ENCODE results near the gene TARBP2. TPM values are rescaled to one million over a fixed set of nuclear protein-coding genes. Genes with fewer than 3 reads are reported as not detected.
"Not testable (repeated sequence)": the region's sequence is repeated elsewhere in the genome, so short reads cannot be mapped to it uniquely, and the experiment has no call there.

TARBP2 gene
- total RNA-seq, 2 experiments from 2014 or later: 28.3 to 30.2 TPM

- Mint-ChIP-seq H3K4me3 (no peak overlapping the region), H3K4me1 (no peaks in the 10 kb centered on the region), H3K36me3 (ENCODE audit: low read depth) (peaks cover 21% of the 10 kb centered on the region), H3K9me3 (ENCODE audit: low read depth) (no peaks in the 10 kb centered on the region), H3K27ac (no peak overlapping the region), H3K27me3 (no peaks in the 10 kb centered on the region)
- DNase-seq: no peak
- POLR2A ChIA-PET: no interaction called here
- intact Hi-C loops (cut with DNase I, micrococcal nuclease): no loop called here
- no peak for ATAC-seq
- CTCF ChIA-PET: interaction anchor here (0.7 to 2.2 kb wide), 7 partner anchors 10 to 211 kb away, joined by 3 to 9 read pairs (median 4); partner anchors contain the start of gene ATP5MC2
Observed at GRCh38 chr12:53532524-53533445, 31.7 kb downstream of the TARBP2 start.

GRCh38 chr12:53533471-53533870, 32.4 kb downstream of the TARBP2 start:
- Mint-ChIP-seq H3K27ac (no peak overlapping the region), H3K4me3 (no peak overlapping the region), H3K27me3 (no peaks in the 10 kb centered on the region), H3K36me3 (ENCODE audit: low read depth) (peaks cover 21% of the 10 kb centered on the region), H3K4me1 (no peaks in the 10 kb centered on the region), H3K9me3 (ENCODE audit: low read depth) (no peaks in the 10 kb centered on the region)
- intact Hi-C loops (cut with DNase I, micrococcal nuclease): no loop called here
- DNase-seq: no peak
- CTCF ChIA-PET: interaction anchor here (0.6 to 2.0 kb wide), 5 partner anchors 10 to 317 kb away, joined by 3 to 5 read pairs (median 3); no protein-coding TSS in a partner anchor
- POLR2A ChIA-PET: no interaction called here
- ATAC-seq: no peak

GRCh38 chr12:53536962-53537361, 35.9 kb downstream of the TARBP2 start:
- DNase-seq (no peak), ATAC-seq (no peak)
- intact Hi-C loops (cut with DNase I, micrococcal nuclease): no loop called here
- H3K27ac Mint-ChIP-seq: no peak overlapping the region
- H3K27me3 Mint-ChIP-seq: no peaks in the 10 kb centered on the region
- POLR2A ChIA-PET: no interaction called here
- H3K36me3 Mint-ChIP-seq (ENCODE audit: low read depth): peaks cover 25% of the 10 kb centered on the region
- H3K4me3 Mint-ChIP-seq: no peak overlapping the region
- H3K4me1 Mint-ChIP-seq: no peaks in the 10 kb centered on the region
- CTCF ChIA-PET: no interaction called here
- no peaks in the 10 kb centered on the region for H3K9me3 Mint-ChIP-seq (ENCODE audit: low read depth)

- CTCF ChIA-PET: interaction anchor here (0.7 to 1.5 kb wide), 4 partner anchors 13 to 209 kb away, joined by 4 to 7 read pairs (median 4); partner anchors contain the start of gene ATP5MC2
- POLR2A ChIA-PET: no interaction called here
Observed at GRCh38 chr12:53538209-53538689, 37.2 kb downstream of the TARBP2 start.

GRCh38 chr12:53539526-53539925, 38.4 kb downstream of the TARBP2 start:
- Mint-ChIP-seq H3K4me1 (peaks cover 12% of the 10 kb centered on the region), H3K4me3 (no peak overlapping the region), H3K27ac (no peak overlapping the region), H3K27me3 (no peaks in the 10 kb centered on the region), H3K36me3 (ENCODE audit: low read depth) (peaks cover 32% of the 10 kb centered on the region), H3K9me3 (ENCODE audit: low read depth) (no peaks in the 10 kb centered on the region)
- ChIA-PET CTCF (interaction anchor here (0.9 to 1.5 kb wide), 2 partner anchors 20 to 136 kb away, joined by 3 to 7 read pairs; partner anchors contain the start of gene ATP5MC2), POLR2A (no interaction called here)
- intact Hi-C loops (cut with DNase I, micrococcal nuclease): no loop called here
- DNase-seq (no peak), ATAC-seq (no peak)

More at GRCh38 chr12:53538209-53538689, 37.2 kb downstream of the TARBP2 start:
- ATAC-seq: no peak
- Mint-ChIP-seq H3K4me3 (no peak overlapping the region), H3K9me3 (ENCODE audit: low read depth) (no peaks in the 10 kb centered on the region), H3K4me1 (peaks cover 1% of the 10 kb centered on the region), H3K36me3 (ENCODE audit: low read depth) (peaks cover 26% of the 10 kb centered on the region), H3K27ac (no peak overlapping the region), H3K27me3 (no peaks in the 10 kb centered on the region)
- intact Hi-C loops (cut with DNase I, micrococcal nuclease): no loop called here
- no peak for DNase-seq

GRCh38 chr12:53543539-53543938, 42.5 kb downstream of the TARBP2 start:
- peak overlapping the region; percentile 78 for H3K27ac Mint-ChIP-seq
- ATAC-seq (peak; percentile 99), DNase-seq (peak; percentile 79)
- ChIA-PET POLR2A (interaction anchor here (0.6 to 1.2 kb wide), 3 partner anchors 35 to 213 kb away, joined by 3 to 6 read pairs (median 5); partner anchors contain the start of gene ATP5MC2), CTCF (interaction anchor here (0.5 to 5.5 kb wide), 43 partner anchors 10 to 213 kb away, joined by 3 to 103 read pairs (median 5); partner anchors contain the start of gene ATP5MC2)
- H3K36me3 Mint-ChIP-seq (ENCODE audit: low read depth): peaks cover 21% of the 10 kb centered on the region
- H3K27me3 Mint-ChIP-seq: no peaks in the 10 kb centered on the region
- intact Hi-C loops (cut with DNase I, micrococcal nuclease): loop anchor here (1.0 to 2.0 kb wide), 5 partner anchors 18 to 203 kb away; partner anchors contain the start of genes ATF7 (in 2 of the 2) and ATP5MC2 (in 2 of the 2)
- H3K4me1 Mint-ChIP-seq: peaks cover 20% of the 10 kb centered on the region
- H3K4me3 Mint-ChIP-seq: no peak overlapping the region
- no peaks in the 10 kb centered on the region for H3K9me3 Mint-ChIP-seq (ENCODE audit: low read depth)

- Mint-ChIP-seq H3K36me3 (ENCODE audit: low read depth) (peaks cover 18% of the 10 kb centered on the region), H3K4me1 (peaks cover 28% of the 10 kb centered on the region)
- POLR2A ChIA-PET; H3K27me3 Mint-ChIP-seq; H3K4me3 Mint-ChIP-seq; ATAC-seq; DNase-seq; intact Hi-C loops (cut with DNase I, micrococcal nuclease); H3K9me3 Mint-ChIP-seq (ENCODE audit: low read depth); H3K27ac Mint-ChIP-seq: not testable (repeated sequence)
- CTCF ChIA-PET: interaction anchor here (1.1 kb wide), 2 partner anchors 15 to 195 kb away, joined by 3 read pairs; no protein-coding TSS in a partner anchor
Observed at GRCh38 chr12:53548354-53548753, 47.3 kb downstream of the TARBP2 start.

- intact Hi-C loops (cut with DNase I, micrococcal nuclease); ATAC-seq; H3K4me3 Mint-ChIP-seq; H3K36me3 Mint-ChIP-seq (ENCODE audit: low read depth); H3K9me3 Mint-ChIP-seq (ENCODE audit: low read depth); H3K27ac Mint-ChIP-seq; H3K27me3 Mint-ChIP-seq; DNase-seq; POLR2A ChIA-PET: not testable (repeated sequence)
- H3K4me1 Mint-ChIP-seq: peaks cover 14% of the 10 kb centered on the region
- CTCF ChIA-PET: interaction anchor here (0.6 to 1.0 kb wide), 5 partner anchors 15 to 197 kb away, joined by 3 to 4 read pairs (median 3); partner anchors contain the start of gene ATP5MC2
Observed at GRCh38 chr12:53550131-53550530, 49.0 kb downstream of the TARBP2 start.

GRCh38 chr12:53550595-53550994, 49.5 kb downstream of the TARBP2 start:
- ChIA-PET POLR2A (no interaction called here), CTCF (interaction anchor here (0.6 to 1.1 kb wide), 5 partner anchors 12 to 196 kb away, joined by 3 to 5 read pairs (median 3); partner anchors contain the start of gene ATP5MC2)
- intact Hi-C loops (cut with DNase I, micrococcal nuclease): no loop called here
- H3K4me1 Mint-ChIP-seq: peaks cover 10% of the 10 kb centered on the region
- no peak for ATAC-seq
- no peak overlapping the region for H3K4me3 Mint-ChIP-seq
- no peaks in the 10 kb centered on the region for H3K27me3 Mint-ChIP-seq
- DNase-seq: no peak
- no peak overlapping the region for H3K27ac Mint-ChIP-seq
- no peaks in the 10 kb centered on the region for H3K9me3 Mint-ChIP-seq (ENCODE audit: low read depth)
- peaks cover 10% of the 10 kb centered on the region for H3K36me3 Mint-ChIP-seq (ENCODE audit: low read depth)

GRCh38 chr12:53551889-53552291, 50.8 kb downstream of the TARBP2 start:
- ChIA-PET POLR2A (no interaction called here), CTCF (interaction anchor here (1.0 to 1.4 kb wide), 3 partner anchors 14 to 124 kb away, joined by 3 to 5 read pairs (median 5); partner anchors contain the start of gene ATP5MC2)
- no peaks in the 10 kb centered on the region for H3K27me3 Mint-ChIP-seq
- intact Hi-C loops (cut with DNase I, micrococcal nuclease): no loop called here
- ATAC-seq (no peak), DNase-seq (no peak)
- no peak overlapping the region for H3K27ac Mint-ChIP-seq
- no peaks in the 10 kb centered on the region for H3K9me3 Mint-ChIP-seq (ENCODE audit: low read depth)
- peaks cover 10% of the 10 kb centered on the region for H3K4me1 Mint-ChIP-seq
- H3K4me3 Mint-ChIP-seq: no peak overlapping the region
- H3K36me3 Mint-ChIP-seq (ENCODE audit: low read depth): peaks cover 10% of the 10 kb centered on the region

All from activated CD4-positive, alpha-beta T cell treated with anti-CD3 and anti-CD28 coated beads for 36 hours (primary cell).